ENCODE results near the gene DYNC1I2. TPM values are rescaled to one million over a fixed set of nuclear protein-coding genes. Genes with fewer than 3 reads are reported as not detected.

Gene DYNC1I2
- total and polyA plus RNA-seq, 8 donors = 23.7 to 59.1 (median 36.4) TPM

- H3K4me3 ChIP-seq = no peak overlapping the region
- 61 to 67% methylated on average over 7 of the region's 7 CpGs for WGBS, 2 donors
- no peak for DNase-seq
- no peaks in the 10 kb centered on the region for H3K9me3 ChIP-seq
- intact Hi-C loops (cut with DNase I) = no loop called here
- no peaks in the 10 kb centered on the region for H3K27me3 ChIP-seq
- H3K4me1 ChIP-seq = no peaks in the 10 kb centered on the region
- no peak for FAIRE-seq
- TF ChIP-seq CTCF (IDR thresholded peaks at IDR 0.05) = no peak
- ATAC-seq = no peak
- no peaks in the 10 kb centered on the region for H3K36me3 ChIP-seq
- no peak overlapping the region for H3K27ac ChIP-seq
Measured at GRCh38 chr2:171675810-171676345, 11.4 kb upstream of the DYNC1I2 start.

GRCh38 chr2:171678619-171679018, 8.7 kb upstream of the DYNC1I2 start:
- no peaks in the 10 kb centered on the region for H3K36me3 ChIP-seq
- H3K9me3 ChIP-seq = no peaks in the 10 kb centered on the region
- DNase-seq (no peak), FAIRE-seq (no peak), ATAC-seq (no peak)
- H3K4me3 ChIP-seq = no peak overlapping the region
- H3K27ac ChIP-seq = no peak overlapping the region
- intact Hi-C loops (cut with DNase I) = no loop called here
- WGBS, 2 donors = 92 to 98% methylated on average over 1 of the region's 1 CpG
- H3K4me1 ChIP-seq = no peaks in the 10 kb centered on the region
- no peaks in the 10 kb centered on the region for H3K27me3 ChIP-seq
- TF ChIP-seq CTCF (IDR thresholded peaks at IDR 0.05) = no peak

- H3K9me3 ChIP-seq = no peaks in the 10 kb centered on the region
- no peaks in the 10 kb centered on the region for H3K36me3 ChIP-seq
- no peak for TF ChIP-seq CTCF (IDR thresholded peaks at IDR 0.05)
- WGBS, 2 donors = 0% methylated on average over 10 of the region's 10 CpGs
- peak; percentile 1 to 14 (median 3) for ATAC-seq
- intact Hi-C loops (cut with DNase I) = no loop called here
- H3K4me1 ChIP-seq = peaks cover 8 to 12% (median 10%) of the 10 kb centered on the region in 3 donors
- peak overlapping the region; percentile 60 to 89 (median 76) for H3K4me3 ChIP-seq
- DNase-seq = no peak
- H3K27me3 ChIP-seq = no peaks in the 10 kb centered on the region
- no peak for FAIRE-seq
- peak overlapping the region; percentile 33 to 86 (median 76) for H3K27ac ChIP-seq
Measured at GRCh38 chr2:171688129-171688465, 828 bp downstream of the DYNC1I2 start.

GRCh38 chr2:171692331-171692730, 5.1 kb downstream of the DYNC1I2 start:
- Histone ChIP-seq H3K9me3 (no peaks in the 10 kb centered on the region), H3K27me3 (no peaks in the 10 kb centered on the region), H3K36me3 (no peaks in the 10 kb centered on the region), H3K27ac (no peak overlapping the region), H3K4me1 (peaks cover 8 to 12% (median 10%) of the 10 kb centered on the region in 3 donors), H3K4me3 (no peak overlapping the region)
- intact Hi-C loops (cut with DNase I) = no loop called here
- TF ChIP-seq CTCF (IDR thresholded peaks at IDR 0.05) = no peak
- 64 to 82% methylated on average over 1 of the region's 1 CpG for WGBS, 2 donors
- ATAC-seq (no peak), FAIRE-seq (peak; percentile 5), DNase-seq (no peak)

- Histone ChIP-seq H3K9me3 (no peaks in the 10 kb centered on the region), H3K36me3 (no peaks in the 10 kb centered on the region), H3K4me3 (no peak overlapping the region), H3K27me3 (no peaks in the 10 kb centered on the region), H3K4me1 (peaks cover 0 to 6% (median 5%) of the 10 kb centered on the region in 3 donors), H3K27ac (no peak overlapping the region)
- DNase-seq (no peak), ATAC-seq (no peak), FAIRE-seq (no peak)
- intact Hi-C loops (cut with DNase I) = no loop called here
- 82 to 94% methylated on average over 7 of the region's 7 CpGs for WGBS, 2 donors
- TF ChIP-seq CTCF (IDR thresholded peaks at IDR 0.05) = no peak
Measured at GRCh38 chr2:171702781-171703556, 15.7 kb downstream of the DYNC1I2 start.

Measured in pancreas (tissue), 10 donors.